HepG2 (cell line): ENCODE results near the gene PNN. TPM values are rescaled to one million over a fixed set of nuclear protein-coding genes. Genes with fewer than 3 reads are reported as not detected.

Source experiments
- CHCHD3 ChIP-seq: sonication (generic); formaldehyde crosslinking; IDR thresholded peaks from 2 replicates; pipeline ENCODE4 v1.8.0; 2022; ENCODE audit warnings: mild to moderate bottlenecking, missing genetic modification reagents, moderate library complexity
- HMG20A ChIP-seq: IDR thresholded peaks from 2 replicates; pipeline ENCODE4 v1.6.1; 2016; ENCODE audit warnings: borderline replicate concordance
- HOXA3 ChIP-seq: sonication (generic); formaldehyde crosslinking; IDR thresholded peaks from 2 replicates; pipeline ENCODE4 v1.5.0; 2020; ENCODE audit warnings: missing genetic modification reagents
- NONO ChIP-seq, 2 experiments: fragments of 450-650 bp in 1 of 2; sonication (generic) in 1 of 2; formaldehyde crosslinking in 1 of 2; IDR thresholded peaks in 1 of 2; conservative IDR thresholded peaks in 1 of 2; 2 replicates each; pipeline versions ENCODE4 v1.6.1 to v1.8.0; 2017 to 2022; ENCODE audit warnings: mild to moderate bottlenecking in 1 of 2, missing genetic modification reagents in 1 of 2, moderate library complexity in 1 of 2
- PITX1 ChIP-seq: sonication (generic); formaldehyde crosslinking; IDR thresholded peaks from 2 replicates; pipeline ENCODE4 v1.5.1; 2020; ENCODE audit warnings: mild to moderate bottlenecking, missing genetic modification reagents
- SNAI1 ChIP-seq: sonication (generic); formaldehyde crosslinking; IDR thresholded peaks from 2 replicates; pipeline ENCODE4 v1.5.0; 2020; ENCODE audit warnings: mild to moderate bottlenecking, missing genetic modification reagents, borderline replicate concordance
- SPEN ChIP-seq: sonication (generic); formaldehyde crosslinking; IDR thresholded peaks from 2 replicates; pipeline ENCODE4 v1.5.1; 2020; ENCODE audit warnings: low read depth, mild to moderate bottlenecking, missing genetic modification reagents
- TOE1 ChIP-seq: sonication (generic); formaldehyde crosslinking; IDR thresholded peaks from 2 replicates; pipeline ENCODE4 v1.4.0; 2020; ENCODE audit warnings: mild to moderate bottlenecking, missing genetic modification reagents
- ZBTB20 ChIP-seq: sonication (generic); formaldehyde crosslinking; IDR thresholded peaks from 2 replicates; pipeline ENCODE4 v1.8.1; 2023; ENCODE audit warnings: missing genetic modification reagents, low read depth, mild to moderate bottlenecking, borderline replicate concordance
- ZFP90 ChIP-seq: sonication (generic); formaldehyde crosslinking; IDR thresholded peaks from 2 replicates; pipeline ENCODE4 v1.8.0; 2022; ENCODE audit warnings: missing genetic modification reagents, mild to moderate bottlenecking, inconsistent platforms, borderline replicate concordance
- ZMYM3 ChIP-seq: sonication (generic); formaldehyde crosslinking; IDR thresholded peaks from 2 replicates; pipeline ENCODE4 v1.5.1; 2020; ENCODE audit warnings: mild to moderate bottlenecking, missing genetic modification reagents
- ZNF124 ChIP-seq: sonication (generic); formaldehyde crosslinking; IDR thresholded peaks from 2 replicates; pipeline ENCODE4 v1.4.0; 2020; ENCODE audit warnings: missing genetic modification reagents
- ZNF431 ChIP-seq: sonication (generic); formaldehyde crosslinking; IDR thresholded peaks from 2 replicates; pipeline ENCODE4 v1.9.0; 2022; ENCODE audit warnings: missing genetic modification reagents, low read depth, mild to moderate bottlenecking, borderline replicate concordance
- ZNF556 ChIP-seq: sonication (generic); formaldehyde crosslinking; IDR thresholded peaks from 2 replicates; pipeline ENCODE4 v1.4.0; 2020; ENCODE audit warnings: mild to moderate bottlenecking, missing genetic modification reagents, borderline replicate concordance
- polyA plus RNA-seq, 8 experiments: library from polyadenylated mRNA; depleted of rRNA in 3 of 8; stranded (reverse) in 7 of 8; unstranded in 1 of 8; fragments of >200 nt; fragmentation: Illumina TruSeq in 4 of 8; extraction: Trizol in 4 of 8; gene quantifications; 2 replicates each; pipeline versions ENCODE4 v1.2.1 to v1.2.3, GENCODE V29; 2011 to 2016; ENCODE audit warnings: low read depth in 4 of 8, missing spikeins in 1 of 8, mixed read lengths in 1 of 8; ENCODE audit not compliant: insufficient read depth in 1 of 8
- total RNA-seq, 5 experiments: library from RNA; depleted of rRNA; stranded (reverse); fragments of >200 nt; fragmentation: Illumina TruSeq; extraction: Trizol; gene quantifications; 2 replicates each; pipeline ENCODE4 v1.2.3, GENCODE V29; 2016; ENCODE audit warnings: low read depth in 1 of 5
- TF ChIP-seq, protein P1 (sequence below): IDR thresholded peaks from 2 replicates; pipeline ENCODE4 v1.4.0; 2020; ENCODE audit warnings: mild to moderate bottlenecking, missing genetic modification reagents
- TF ChIP-seq, protein P2 (sequence below): sonication (generic); formaldehyde crosslinking; IDR thresholded peaks from 2 replicates; pipeline ENCODE4 v1.8.1; 2022; ENCODE audit warnings: mild to moderate bottlenecking, missing genetic modification reagents
- TF ChIP-seq, protein P3 (sequence below): sonication (generic); formaldehyde crosslinking; conservative IDR thresholded peaks from 2 replicates; pipeline ENCODE4 v1.5.0; 2020; ENCODE audit warnings: missing genetic modification reagents
- TF ChIP-seq, protein P4 (sequence below): sonication (generic); formaldehyde crosslinking; IDR thresholded peaks from 2 replicates; pipeline ENCODE4 v1.4.0; 2020; ENCODE audit warnings: missing genetic modification reagents, borderline replicate concordance

PNN gene
- total and polyA plus RNA-seq, 2 of the 13 experiments (the other 11 are each of a cell fraction or from before 2014, with no cell fraction given): 58.0 to 214 TPM

DNA sequence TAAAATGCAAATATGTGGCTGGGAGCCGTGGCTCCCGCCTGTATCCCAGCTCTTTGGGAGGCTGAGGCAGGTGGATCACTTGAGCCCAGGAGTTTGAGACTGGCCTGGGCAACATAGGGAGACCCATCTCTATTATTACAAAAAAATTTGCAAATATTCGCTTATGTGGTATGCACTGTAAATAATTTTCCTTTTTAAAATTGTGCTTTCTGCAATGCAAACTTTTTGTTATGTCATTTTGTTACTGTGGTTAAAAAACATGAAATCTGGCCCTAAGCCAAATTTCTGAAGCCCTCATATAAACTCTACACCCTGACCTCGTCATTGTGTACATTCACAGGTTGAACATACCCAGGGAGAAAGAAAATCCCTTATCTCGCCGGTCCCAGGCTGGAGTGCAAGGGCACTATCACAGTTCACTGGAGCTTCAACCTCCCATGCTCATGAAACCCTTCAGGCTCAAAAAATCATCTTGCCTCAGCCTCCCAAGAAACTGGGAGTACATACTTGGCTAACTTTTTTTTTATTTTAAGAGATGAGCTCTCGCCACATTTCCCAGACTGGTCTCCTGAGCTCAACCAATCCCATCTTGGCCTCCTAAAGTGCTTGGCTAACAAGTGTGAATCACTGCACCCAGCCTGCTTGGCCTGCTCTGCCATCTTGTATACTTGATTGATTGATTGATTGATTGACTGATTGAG is 29.6 kb upstream of the PNN start (continued):
- TF ChIP-seq, protein P1, sequence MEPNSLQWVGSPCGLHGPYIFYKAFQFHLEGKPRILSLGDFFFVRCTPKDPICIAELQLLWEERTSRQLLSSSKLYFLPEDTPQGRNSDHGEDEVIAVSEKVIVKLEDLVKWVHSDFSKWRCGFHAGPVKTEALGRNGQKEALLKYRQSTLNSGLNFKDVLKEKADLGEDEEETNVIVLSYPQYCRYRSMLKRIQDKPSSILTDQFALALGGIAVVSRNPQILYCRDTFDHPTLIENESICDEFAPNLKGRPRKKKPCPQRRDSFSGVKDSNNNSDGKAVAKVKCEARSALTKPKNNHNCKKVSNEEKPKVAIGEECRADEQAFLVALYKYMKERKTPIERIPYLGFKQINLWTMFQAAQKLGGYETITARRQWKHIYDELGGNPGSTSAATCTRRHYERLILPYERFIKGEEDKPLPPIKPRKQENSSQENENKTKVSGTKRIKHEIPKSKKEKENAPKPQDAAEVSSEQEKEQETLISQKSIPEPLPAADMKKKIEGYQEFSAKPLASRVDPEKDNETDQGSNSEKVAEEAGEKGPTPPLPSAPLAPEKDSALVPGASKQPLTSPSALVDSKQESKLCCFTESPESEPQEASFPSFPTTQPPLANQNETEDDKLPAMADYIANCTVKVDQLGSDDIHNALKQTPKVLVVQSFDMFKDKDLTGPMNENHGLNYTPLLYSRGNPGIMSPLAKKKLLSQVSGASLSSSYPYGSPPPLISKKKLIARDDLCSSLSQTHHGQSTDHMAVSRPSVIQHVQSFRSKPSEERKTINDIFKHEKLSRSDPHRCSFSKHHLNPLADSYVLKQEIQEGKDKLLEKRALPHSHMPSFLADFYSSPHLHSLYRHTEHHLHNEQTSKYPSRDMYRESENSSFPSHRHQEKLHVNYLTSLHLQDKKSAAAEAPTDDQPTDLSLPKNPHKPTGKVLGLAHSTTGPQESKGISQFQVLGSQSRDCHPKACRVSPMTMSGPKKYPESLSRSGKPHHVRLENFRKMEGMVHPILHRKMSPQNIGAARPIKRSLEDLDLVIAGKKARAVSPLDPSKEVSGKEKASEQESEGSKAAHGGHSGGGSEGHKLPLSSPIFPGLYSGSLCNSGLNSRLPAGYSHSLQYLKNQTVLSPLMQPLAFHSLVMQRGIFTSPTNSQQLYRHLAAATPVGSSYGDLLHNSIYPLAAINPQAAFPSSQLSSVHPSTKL (CRISPR knock-in tag): peak; percentile 89
- TF ChIP-seq, protein P2, sequence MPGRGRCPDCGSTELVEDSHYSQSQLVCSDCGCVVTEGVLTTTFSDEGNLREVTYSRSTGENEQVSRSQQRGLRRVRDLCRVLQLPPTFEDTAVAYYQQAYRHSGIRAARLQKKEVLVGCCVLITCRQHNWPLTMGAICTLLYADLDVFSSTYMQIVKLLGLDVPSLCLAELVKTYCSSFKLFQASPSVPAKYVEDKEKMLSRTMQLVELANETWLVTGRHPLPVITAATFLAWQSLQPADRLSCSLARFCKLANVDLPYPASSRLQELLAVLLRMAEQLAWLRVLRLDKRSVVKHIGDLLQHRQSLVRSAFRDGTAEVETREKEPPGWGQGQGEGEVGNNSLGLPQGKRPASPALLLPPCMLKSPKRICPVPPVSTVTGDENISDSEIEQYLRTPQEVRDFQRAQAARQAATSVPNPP (CRISPR knock-in tag): 0 out of 2 replicates have a peak, but pooled peaks have one; percentile 25
- TF ChIP-seq ZNF431 (no peak), HMG20A (peak; percentile 50; the same call in 1 of the 2 replicates), ZMYM3 (peak; percentile 86), SNAI1 (CRISPR knock-in tag) (peak; percentile 98), SPEN (peak; percentile 30; the same call in 1 of the 2 replicates), ZBTB20 (peak; percentile 75; the same call in 1 of the 2 replicates), ZNF556 (peak; percentile 61; the same call in 1 of the 2 replicates), PITX1 (CRISPR knock-in tag) (peak; percentile 81), ZNF124 (peak; percentile 77; the same call in 1 of the 2 replicates), HOXA3 (CRISPR knock-in tag) (peak; percentile 70), CHCHD3 (no peak), ZFP90 (CRISPR knock-in tag) (peak; percentile 58; the same call in 1 of the 2 replicates), TOE1 (CRISPR knock-in tag) (peak; percentile 81; the same call in 1 of the 2 replicates), NONO (IDR thresholded peaks at IDR 0.05) (no peak), NONO (CRISPR knock-in tag; conservative IDR thresholded peaks at IDR 0.05) (no peak; the same call in 1 of the 2 replicates)
- TF ChIP-seq, protein P3, sequence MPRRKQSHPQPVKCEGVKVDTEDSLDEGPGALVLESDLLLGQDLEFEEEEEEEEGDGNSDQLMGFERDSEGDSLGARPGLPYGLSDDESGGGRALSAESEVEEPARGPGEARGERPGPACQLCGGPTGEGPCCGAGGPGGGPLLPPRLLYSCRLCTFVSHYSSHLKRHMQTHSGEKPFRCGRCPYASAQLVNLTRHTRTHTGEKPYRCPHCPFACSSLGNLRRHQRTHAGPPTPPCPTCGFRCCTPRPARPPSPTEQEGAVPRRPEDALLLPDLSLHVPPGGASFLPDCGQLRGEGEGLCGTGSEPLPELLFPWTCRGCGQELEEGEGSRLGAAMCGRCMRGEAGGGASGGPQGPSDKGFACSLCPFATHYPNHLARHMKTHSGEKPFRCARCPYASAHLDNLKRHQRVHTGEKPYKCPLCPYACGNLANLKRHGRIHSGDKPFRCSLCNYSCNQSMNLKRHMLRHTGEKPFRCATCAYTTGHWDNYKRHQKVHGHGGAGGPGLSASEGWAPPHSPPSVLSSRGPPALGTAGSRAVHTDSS (CRISPR knock-in tag): no peak
- TF ChIP-seq, protein P4, sequence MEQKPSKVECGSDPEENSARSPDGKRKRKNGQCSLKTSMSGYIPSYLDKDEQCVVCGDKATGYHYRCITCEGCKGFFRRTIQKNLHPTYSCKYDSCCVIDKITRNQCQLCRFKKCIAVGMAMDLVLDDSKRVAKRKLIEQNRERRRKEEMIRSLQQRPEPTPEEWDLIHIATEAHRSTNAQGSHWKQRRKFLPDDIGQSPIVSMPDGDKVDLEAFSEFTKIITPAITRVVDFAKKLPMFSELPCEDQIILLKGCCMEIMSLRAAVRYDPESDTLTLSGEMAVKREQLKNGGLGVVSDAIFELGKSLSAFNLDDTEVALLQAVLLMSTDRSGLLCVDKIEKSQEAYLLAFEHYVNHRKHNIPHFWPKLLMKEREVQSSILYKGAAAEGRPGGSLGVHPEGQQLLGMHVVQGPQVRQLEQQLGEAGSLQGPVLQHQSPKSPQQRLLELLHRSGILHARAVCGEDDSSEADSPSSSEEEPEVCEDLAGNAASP: peak; percentile 98
